Smooth muscle cell of the brain vasculature (primary cell): ENCODE results near the gene SMPD1.

ENCODE experiments used
- DNase-seq: peaks from one replicate; pipeline ENCODE4 v3.0.0-alpha.2; 2012; ENCODE audit warnings: low read depth, low spot score

The SMPD1 gene

DNA sequence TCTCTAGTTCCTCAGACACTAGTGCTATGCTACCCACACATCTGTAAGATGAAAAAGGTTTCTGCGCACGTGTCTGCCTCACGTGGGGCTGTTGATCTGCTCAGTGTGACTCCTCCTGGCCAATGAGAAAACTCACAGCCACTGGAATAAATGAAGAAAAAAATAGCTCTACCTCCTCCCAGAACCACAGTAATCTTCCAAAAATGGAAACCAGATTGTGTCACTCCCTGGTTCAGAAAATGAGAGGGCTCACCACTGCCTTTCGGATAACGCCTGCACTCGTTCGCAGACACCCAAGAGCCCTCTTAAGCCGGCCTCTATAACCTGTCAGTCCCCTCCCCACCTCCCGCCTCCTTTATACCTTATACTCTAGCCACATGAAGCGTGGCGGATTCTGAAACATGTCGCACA lies 23.5 kb downstream of the SMPD1 start:
- no peak for DNase-seq

DNA sequence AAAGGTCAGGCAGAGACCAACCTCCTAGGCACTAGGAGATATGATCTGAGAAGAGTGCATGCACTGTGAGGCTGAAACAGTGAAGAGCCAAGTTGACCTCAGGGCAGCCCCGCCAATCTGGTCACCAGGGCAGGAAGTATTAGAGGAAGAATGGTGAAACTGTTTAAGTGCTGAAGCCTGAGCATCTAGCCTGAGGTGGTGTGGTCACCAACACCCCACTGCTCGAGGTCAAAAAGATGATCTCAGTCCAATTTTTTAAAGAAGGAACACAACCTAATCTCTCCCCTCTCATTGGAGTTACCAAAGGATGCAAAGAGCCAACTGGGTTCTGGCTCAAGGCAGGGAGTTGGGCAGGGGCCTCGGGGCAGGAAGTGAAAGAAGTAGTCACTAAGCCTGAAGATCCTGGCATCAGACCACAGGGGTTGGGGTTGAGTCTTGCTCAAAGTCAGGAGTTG lies 24.6 kb downstream of the SMPD1 start:
- no peak for DNase-seq

DNA sequence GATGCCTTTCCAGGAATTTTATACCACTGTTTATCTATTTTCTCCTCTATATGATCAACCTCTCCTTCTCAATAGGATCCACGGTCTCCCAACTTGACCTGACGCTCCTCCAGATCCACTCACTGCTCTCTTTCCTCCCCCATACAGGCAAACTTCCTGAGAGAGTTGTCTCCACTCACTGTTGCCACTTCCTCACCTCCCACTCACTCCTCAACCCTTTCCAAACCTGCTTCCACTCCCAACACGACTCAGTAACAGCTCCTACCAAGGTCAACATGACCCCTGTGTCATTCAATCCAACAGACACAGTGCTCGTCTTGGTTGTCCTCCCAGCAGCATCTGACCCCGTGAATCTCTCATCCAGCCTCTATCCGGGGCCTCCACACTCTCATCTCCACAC lies 25.5 kb downstream of the SMPD1 start:
- DNase-seq = no peak

DNA sequence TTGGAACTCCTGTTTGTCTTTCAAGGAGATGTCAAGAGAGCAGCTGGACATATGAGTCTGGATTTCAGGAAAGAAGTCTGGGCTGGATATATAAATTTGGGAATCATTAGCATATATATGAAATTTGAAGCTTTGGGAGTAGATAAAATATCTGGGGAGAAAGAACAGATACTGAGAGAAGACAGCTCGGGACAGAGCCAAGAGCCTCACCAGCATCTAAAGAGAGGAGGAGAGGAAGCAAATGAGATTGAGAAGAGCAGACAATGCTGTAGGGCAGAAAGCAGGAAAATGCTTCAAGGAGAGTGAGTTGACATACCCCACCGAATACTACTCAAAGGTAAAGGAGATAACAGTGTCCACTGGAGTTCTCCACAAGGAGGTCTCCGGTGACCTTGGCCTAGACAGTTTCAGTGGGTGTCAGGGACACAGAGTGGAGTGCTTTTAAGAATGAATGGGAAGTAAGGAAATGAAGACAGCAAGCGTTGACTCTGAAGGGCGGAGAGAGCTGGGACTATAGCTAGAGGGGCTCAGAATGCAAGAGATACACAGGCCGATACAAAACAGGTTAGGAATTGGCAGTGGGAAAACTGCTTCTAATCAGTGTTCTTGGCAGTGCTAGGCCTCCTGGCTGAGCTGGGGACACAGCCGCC lies 27.8 kb downstream of the SMPD1 start:
- no peak for DNase-seq

DNA sequence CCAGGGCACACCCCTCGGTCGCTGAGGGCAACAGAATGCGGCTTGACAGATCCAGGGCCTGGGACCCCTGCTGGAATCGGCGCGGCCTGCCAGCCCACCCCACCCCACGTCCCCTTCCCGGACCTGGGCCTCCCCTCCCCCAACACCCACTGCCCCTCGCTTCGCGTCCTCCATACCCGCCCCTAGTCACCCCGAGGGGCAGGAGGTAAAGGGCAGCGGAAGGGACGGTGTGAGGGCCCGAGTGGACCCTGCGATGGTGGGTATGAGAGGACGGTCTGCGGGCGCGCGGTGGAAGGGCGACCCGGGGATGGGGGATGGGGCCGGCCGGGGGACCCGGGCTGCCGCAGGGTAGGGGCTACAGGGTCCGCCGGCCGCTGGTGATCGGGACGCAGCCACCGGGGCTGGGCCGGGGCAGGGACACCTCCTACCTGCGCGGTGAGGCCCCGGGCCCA lies 28.3 kb downstream of the SMPD1 start:
- no peak for DNase-seq

DNA sequence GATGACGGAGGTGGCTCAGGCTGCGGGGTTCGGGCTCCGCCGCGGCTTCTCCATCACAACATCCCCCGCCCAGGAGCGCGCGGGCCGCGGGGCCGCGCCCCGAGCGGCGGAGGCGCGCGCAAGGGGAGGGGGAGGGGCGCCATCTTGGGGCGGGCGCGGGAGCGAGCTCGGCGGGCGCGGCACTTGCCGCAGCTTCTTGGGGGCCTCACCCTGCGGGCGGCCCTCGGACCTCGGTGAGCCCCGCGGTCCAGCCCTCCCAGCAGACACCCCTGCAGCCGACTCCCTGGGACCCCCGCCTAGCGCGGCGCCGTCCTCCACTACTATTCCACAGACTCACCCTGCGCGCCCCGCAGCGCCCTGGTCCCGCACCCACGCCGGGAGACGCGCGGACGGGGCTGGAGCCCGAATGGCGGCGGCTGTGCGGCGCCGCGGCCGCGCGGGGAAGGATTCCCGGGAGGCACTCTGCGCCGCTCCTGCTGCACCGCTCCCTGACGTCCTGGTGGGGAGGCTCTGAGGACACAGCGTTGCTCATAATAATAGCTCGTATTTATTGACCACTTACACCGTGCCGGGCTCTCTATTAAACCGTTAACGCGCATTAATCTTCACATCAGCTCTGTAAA lies 28.8 kb downstream of the SMPD1 start, which contains the start of gene APBB1:
TSS of gene APBB1 (minus strand) at position 86 of the 623 bp plus-strand sequence. CDS start 7,747 bp downstream, outside the sequence.
- no peak for DNase-seq

DNA sequence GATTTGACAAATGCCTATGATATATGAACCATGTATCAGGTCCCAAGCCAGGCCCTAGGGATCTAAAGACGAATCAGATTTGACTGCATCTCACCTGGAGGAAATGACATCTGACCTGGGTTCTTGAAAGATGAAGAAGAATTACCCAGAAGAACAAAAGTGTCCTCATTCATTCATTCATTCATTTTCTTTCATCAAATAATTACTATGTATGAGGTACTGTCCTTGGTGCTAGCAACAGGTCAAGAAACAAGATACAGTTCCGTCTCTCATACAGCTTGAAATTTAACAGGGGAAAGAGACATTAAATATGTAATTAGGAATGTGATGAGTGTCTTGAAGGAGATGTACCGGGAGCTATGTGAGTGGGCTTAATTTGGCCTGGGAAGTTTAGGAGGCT lies 30.4 kb downstream of the SMPD1 start:
- DNase-seq = no peak

DNA sequence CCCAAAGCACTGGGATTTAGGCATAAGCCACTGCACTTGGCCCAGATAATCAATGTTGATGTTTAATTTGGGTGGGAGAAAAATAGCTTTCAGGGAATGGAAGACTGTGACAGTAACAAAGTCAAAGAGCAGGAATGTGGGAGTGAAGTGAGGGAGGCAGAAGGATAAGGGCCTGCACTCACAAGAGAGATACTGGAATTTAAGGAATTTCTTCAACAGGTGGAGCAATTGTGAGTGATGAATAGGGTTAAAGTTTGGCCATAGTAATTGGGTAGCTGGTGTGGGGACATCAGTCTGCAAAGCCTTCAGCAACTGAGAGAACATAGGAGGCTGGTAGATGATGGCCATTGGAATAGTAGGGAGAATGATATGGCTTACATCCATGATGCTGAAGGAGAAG lies 37.2 kb downstream of the SMPD1 start:
- no peak for DNase-seq

DNA sequence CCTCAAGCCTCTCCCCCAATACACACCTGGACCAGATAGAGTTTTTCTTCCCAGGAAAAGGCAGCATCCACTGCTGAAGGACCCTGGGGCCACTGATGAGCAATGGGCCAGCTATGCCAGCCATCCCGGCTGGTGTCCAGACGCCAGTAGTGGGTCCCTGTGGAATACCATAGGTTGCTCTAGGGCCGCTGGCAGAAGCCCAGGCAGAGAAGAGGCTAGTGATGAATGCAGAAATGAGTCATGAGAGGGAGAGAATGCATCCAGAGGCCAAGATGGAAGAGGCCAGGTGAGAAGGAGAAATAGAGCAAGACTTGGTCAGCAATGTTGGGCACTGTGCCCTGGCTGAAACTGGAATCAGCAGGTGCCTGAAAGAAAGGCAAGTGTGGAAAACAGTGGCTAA lies 41.6 kb downstream of the SMPD1 start:
- DNase-seq = no peak

DNA sequence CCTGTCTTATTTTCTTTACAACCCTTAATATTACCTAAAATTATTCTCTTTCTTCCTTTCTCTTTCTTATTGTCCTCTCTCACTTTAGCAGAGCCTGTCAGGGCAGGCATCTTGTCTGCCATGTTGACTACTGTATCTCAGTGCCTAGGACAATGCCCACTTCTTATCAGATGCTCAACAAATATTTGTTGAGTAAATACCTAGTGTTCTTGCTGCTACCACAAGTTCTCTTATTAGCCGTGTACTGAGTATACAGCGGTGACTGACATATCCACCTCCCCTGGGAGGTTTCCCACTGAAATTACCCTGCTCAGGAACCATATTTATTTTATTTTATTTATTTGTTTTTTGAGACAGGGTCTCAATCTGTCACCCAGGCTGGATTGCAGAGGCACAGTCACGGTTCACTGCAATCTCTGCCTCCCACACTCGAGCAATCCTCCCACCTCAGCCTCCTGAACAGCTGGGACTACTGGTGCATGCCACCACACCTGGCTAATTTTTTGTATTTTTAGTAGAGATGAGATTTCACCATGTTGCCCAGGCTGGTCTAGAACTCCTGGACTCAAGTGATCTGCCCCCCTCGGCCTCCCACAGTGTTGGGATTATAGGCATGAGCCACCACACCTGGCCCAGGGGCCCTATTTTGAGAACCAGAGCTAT lies 43.9 kb downstream of the SMPD1 start:
- DNase-seq = no peak

DNA sequence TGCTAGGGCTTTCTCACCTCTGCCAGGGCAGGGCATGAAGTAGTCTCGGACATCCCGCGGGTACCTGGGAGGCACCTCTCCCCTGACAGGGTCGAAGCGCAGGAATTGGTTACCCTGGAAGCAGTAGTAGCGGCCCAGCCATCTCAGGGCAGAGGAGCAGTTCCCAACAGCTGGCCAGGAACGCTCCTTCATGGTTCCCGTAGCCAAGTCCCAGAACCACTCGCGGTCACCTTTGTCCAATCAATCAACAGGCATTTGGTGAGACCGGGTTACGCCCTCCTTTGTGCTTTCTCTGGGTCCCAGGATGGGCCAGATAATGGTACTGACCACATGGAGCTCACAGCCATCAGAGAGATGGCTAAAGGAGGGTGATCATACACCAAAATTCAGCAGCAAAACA lies 47.1 kb downstream of the SMPD1 start:
- no peak for DNase-seq

DNA sequence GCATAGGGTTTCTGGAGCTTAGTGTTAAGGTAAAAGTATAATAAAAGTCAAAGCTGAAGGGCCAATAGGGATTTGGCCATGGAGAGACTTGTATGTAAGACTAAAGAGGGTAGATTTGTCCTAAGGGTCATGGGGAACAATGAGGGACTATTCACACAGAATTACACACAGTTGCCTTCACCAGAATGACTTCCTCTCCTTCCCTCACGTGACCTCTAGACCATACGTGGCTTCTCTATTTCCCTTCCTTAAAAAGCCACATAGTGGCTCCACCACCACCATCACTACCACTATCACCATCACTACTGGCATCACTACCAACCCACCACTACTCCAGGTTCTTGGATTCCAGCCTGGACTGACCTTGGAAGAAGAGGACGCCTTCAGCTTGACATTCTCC lies 47.7 kb downstream of the SMPD1 start:
- DNase-seq = no peak

DNA sequence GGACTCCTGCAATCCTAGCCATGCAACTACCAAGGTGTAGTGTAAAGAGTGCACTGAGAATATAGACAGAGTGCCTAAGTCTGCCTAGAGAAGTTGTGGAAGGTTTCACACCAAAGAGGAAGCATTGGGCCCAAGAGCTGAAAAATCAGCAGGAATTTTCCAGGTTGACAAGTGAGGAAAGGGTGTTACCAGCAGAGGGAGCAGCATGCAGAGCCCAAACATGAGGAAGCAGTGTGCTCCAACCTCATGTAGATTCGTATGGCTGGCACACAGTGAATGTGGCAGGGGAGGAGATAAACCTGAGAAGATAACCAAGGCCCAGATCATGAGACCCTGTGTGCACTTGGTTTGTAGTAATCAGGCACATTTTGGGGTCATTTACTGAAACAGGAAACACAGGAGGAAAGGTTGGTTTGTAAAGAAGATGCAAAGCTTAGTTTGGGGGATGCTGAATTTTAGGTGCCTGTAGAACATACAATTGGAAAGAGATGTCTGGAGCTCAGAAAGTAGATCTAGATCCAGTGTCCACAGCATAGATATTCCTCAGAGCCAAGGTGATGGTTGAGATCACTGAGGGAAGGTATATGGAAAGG lies 48.8 kb downstream of the SMPD1 start:
- no peak for DNase-seq

DNA sequence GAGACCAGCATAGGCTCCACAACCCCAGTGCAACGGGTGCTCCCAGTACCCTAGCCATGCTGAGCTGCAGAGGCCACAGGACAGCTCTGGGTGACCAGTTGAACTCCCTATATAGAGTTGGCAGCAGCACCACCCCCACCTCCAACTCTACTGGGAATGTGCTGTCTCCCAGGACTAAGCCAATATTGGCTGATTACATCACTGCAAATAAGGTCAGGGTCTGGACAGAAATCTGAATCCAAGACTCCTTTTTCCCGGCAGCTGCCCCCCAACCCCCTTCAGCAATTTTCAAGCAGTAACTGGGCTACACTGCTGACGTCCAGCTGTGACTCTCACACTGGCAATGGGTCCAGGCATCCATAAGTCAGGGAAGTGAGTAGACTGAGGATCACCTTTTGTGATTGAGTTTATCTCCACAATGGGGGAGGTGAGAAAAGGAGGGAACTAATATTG lies 50.7 kb downstream of the SMPD1 start, which contains the start of gene HPX:
TSS of gene HPX (minus strand) at position 82 of the 453 bp plus-strand sequence. CDS start at position 58, 24 bp downstream.
- DNase-seq = no peak

DNA sequence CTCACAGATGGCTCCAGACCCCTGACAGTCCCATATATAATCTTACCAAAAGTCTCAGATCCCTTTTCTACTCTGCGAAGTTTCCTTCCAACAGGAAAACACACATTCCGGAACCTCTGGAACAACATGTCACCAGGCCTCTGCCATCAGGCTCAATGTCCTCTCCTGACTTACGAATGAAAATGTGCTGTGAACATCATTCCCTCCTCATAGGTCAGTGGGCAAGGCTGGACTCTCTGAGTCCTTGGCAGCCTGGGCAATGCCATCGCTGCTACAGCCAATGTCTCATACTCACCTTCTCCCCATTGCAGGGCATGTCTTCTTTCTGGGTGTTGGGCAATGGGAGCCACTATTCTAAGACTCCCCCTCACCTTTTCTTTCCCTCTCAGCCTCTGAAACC lies 52.2 kb downstream of the SMPD1 start:
- DNase-seq = no peak

DNA sequence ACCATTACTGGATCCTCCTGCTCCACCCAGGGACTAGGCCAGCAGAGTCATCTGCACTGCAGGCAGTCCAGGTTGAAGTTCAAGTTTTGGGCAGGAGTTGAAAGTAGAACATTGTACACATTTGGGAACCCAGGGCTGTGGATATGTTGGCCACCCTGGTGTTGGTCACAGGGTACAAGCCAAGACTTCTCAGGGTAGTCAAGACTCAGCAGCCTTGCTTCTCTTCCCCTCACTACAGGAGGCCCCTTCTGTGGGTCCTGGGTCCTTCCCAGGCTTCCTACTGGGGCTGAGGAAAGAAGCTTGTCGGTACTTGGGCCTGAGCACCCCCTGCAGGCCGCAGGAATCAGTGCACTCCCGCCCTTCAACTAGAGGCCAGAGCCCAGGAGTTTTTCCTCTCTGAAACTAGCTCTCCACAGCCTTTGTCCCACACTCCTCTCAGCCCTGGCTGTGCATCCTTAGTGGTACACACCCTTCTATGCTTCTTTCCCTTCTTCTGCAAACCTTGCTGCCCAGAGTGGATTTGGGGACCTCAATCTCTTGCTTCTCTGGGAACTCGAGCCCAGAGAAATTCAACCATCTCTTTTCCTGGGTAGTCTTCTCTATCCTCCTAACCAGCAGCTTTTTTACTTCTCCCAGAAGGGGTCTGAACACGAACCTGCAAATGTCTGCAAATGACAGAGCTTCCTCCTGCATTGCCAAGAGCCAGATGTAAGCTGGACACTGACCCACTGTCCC lies 53.2 kb downstream of the SMPD1 start:
- no peak for DNase-seq
